ENCODE data around the gene PTGIS.
"Not testable (repeated sequence)": the region's sequence is repeated elsewhere in the genome, so short reads cannot be mapped to it uniquely, and the experiment has no call there.

Gene PTGIS

GRCh38 chr20:49567421-49568277 lies at the start of gene PTGIS:
Gene PTGIS (minus strand): TSS chr20:49568137. CDS start chr20:49568116, 21 bp downstream.
- H3K9me3 ChIP-seq (ENCODE audit: control insufficient read depth in 1 of 2, low read length in 2 of 2): no peaks in the 10 kb centered on the region
- peak within 1 kb of the TSS; percentile 32 for H3K27ac ChIP-seq (ENCODE audit: low read depth, low read length)
- H3K27me3 ChIP-seq (ENCODE audit: control insufficient read depth in 1 of 2, insufficient read depth in 2 of 2, low read length in 2 of 2): peaks cover 24 to 31% of the 10 kb centered on the region in 2 donors
- peaks cover 0 to 2% of the 10 kb centered on the region in 2 donors for H3K4me1 ChIP-seq (ENCODE audit: control insufficient read depth in 1 of 2, insufficient read depth in 2 of 2, low read length in 2 of 2)
- no peak within 1 kb of the TSS for H3K9ac ChIP-seq (ENCODE audit: low read depth in 1 of 2, low read length in 2 of 2)
- H3K36me3 ChIP-seq (ENCODE audit: control insufficient read depth in 1 of 2, insufficient read depth in 2 of 2, low read length in 2 of 2): no peaks in the 10 kb centered on the region
- peak within 1 kb of the TSS in 1 of 2 donors; percentile 32 for H3K4me3 ChIP-seq (ENCODE audit: low read depth in 1 of 2, low read length in 2 of 2)

GRCh38 chr20:49617394-49617793 lies 49.5 kb upstream of the PTGIS start:
- not testable (repeated sequence) for H3K27ac ChIP-seq (ENCODE audit: low read depth, low read length); H3K9me3 ChIP-seq (ENCODE audit: control insufficient read depth in 1 of 2, low read length in 2 of 2); H3K9ac ChIP-seq (ENCODE audit: low read depth in 1 of 2, low read length in 2 of 2); H3K27me3 ChIP-seq (ENCODE audit: control insufficient read depth in 1 of 2, insufficient read depth in 2 of 2, low read length in 2 of 2); H3K4me3 ChIP-seq (ENCODE audit: low read depth in 1 of 2, low read length in 2 of 2); H3K36me3 ChIP-seq (ENCODE audit: control insufficient read depth in 1 of 2, insufficient read depth in 2 of 2, low read length in 2 of 2)
- peaks cover 5 to 11% of the 10 kb centered on the region in 2 donors for H3K4me1 ChIP-seq (ENCODE audit: control insufficient read depth in 1 of 2, insufficient read depth in 2 of 2, low read length in 2 of 2)

- Histone ChIP-seq H3K4me3 (ENCODE audit: low read depth in 1 of 2, low read length in 2 of 2) (no peak overlapping the region), H3K9me3 (ENCODE audit: control insufficient read depth in 1 of 2, low read length in 2 of 2) (no peaks in the 10 kb centered on the region)
Observed at GRCh38 chr20:49616154-49617007, 48.4 kb upstream of the PTGIS start.

GRCh38 chr20:49615401-49616153 lies 47.6 kb upstream of the PTGIS start:
- H3K4me3 ChIP-seq (ENCODE audit: low read depth in 1 of 2, low read length in 2 of 2): no peak overlapping the region
- H3K36me3 ChIP-seq (ENCODE audit: control insufficient read depth in 1 of 2, insufficient read depth in 2 of 2, low read length in 2 of 2): no peaks in the 10 kb centered on the region
- H3K4me1 ChIP-seq (ENCODE audit: control insufficient read depth in 1 of 2, insufficient read depth in 2 of 2, low read length in 2 of 2): peaks cover 16 to 21% of the 10 kb centered on the region in 2 donors
- H3K27me3 ChIP-seq (ENCODE audit: control insufficient read depth in 1 of 2, insufficient read depth in 2 of 2, low read length in 2 of 2): no peaks in the 10 kb centered on the region
- H3K9me3 ChIP-seq (ENCODE audit: control insufficient read depth in 1 of 2, low read length in 2 of 2): no peaks in the 10 kb centered on the region
- no peak overlapping the region for H3K27ac ChIP-seq (ENCODE audit: low read depth, low read length)
- no peak overlapping the region for H3K9ac ChIP-seq (ENCODE audit: low read depth in 1 of 2, low read length in 2 of 2)

More at GRCh38 chr20:49616154-49617007, 48.4 kb upstream of the PTGIS start:
- H3K9ac ChIP-seq (ENCODE audit: low read depth in 1 of 2, low read length in 2 of 2): no peak overlapping the region
- no peak overlapping the region for H3K27ac ChIP-seq (ENCODE audit: low read depth, low read length)
- peaks cover 9 to 17% of the 10 kb centered on the region in 2 donors for H3K4me1 ChIP-seq (ENCODE audit: control insufficient read depth in 1 of 2, insufficient read depth in 2 of 2, low read length in 2 of 2)
- H3K27me3 ChIP-seq (ENCODE audit: control insufficient read depth in 1 of 2, insufficient read depth in 2 of 2, low read length in 2 of 2): no peaks in the 10 kb centered on the region
- H3K36me3 ChIP-seq (ENCODE audit: control insufficient read depth in 1 of 2, insufficient read depth in 2 of 2, low read length in 2 of 2): no peaks in the 10 kb centered on the region

- H3K36me3 ChIP-seq (ENCODE audit: control insufficient read depth in 1 of 2, insufficient read depth in 2 of 2, low read length in 2 of 2); H3K9ac ChIP-seq (ENCODE audit: low read depth in 1 of 2, low read length in 2 of 2); H3K27me3 ChIP-seq (ENCODE audit: control insufficient read depth in 1 of 2, insufficient read depth in 2 of 2, low read length in 2 of 2); H3K9me3 ChIP-seq (ENCODE audit: control insufficient read depth in 1 of 2, low read length in 2 of 2); H3K4me3 ChIP-seq (ENCODE audit: low read depth in 1 of 2, low read length in 2 of 2); H3K27ac ChIP-seq (ENCODE audit: low read depth, low read length): not testable (repeated sequence)
- peaks cover 15 to 22% of the 10 kb centered on the region in 2 donors for H3K4me1 ChIP-seq (ENCODE audit: control insufficient read depth in 1 of 2, insufficient read depth in 2 of 2, low read length in 2 of 2)
Observed at GRCh38 chr20:49615051-49615400, 47.1 kb upstream of the PTGIS start.

- Histone ChIP-seq H3K4me3 (ENCODE audit: low read depth in 1 of 2, low read length in 2 of 2) (no peak overlapping the region), H3K9ac (ENCODE audit: low read depth in 1 of 2, low read length in 2 of 2) (no peak overlapping the region), H3K36me3 (ENCODE audit: control insufficient read depth in 1 of 2, insufficient read depth in 2 of 2, low read length in 2 of 2) (no peaks in the 10 kb centered on the region), H3K27me3 (ENCODE audit: control insufficient read depth in 1 of 2, insufficient read depth in 2 of 2, low read length in 2 of 2) (no peaks in the 10 kb centered on the region), H3K27ac (ENCODE audit: low read depth, low read length) (no peak overlapping the region), H3K4me1 (ENCODE audit: control insufficient read depth in 1 of 2, insufficient read depth in 2 of 2, low read length in 2 of 2) (peaks cover 12 to 22% of the 10 kb centered on the region in 2 donors), H3K9me3 (ENCODE audit: control insufficient read depth in 1 of 2, low read length in 2 of 2) (no peaks in the 10 kb centered on the region)
Observed at GRCh38 chr20:49614338-49615050, 46.6 kb upstream of the PTGIS start.

- Histone ChIP-seq H3K27ac (ENCODE audit: low read depth, low read length) (no peak overlapping the region), H3K4me1 (ENCODE audit: control insufficient read depth in 1 of 2, insufficient read depth in 2 of 2, low read length in 2 of 2) (peaks cover 18 to 26% of the 10 kb centered on the region in 2 donors), H3K27me3 (ENCODE audit: control insufficient read depth in 1 of 2, insufficient read depth in 2 of 2, low read length in 2 of 2) (no peaks in the 10 kb centered on the region), H3K4me3 (ENCODE audit: low read depth in 1 of 2, low read length in 2 of 2) (no peak overlapping the region), H3K36me3 (ENCODE audit: control insufficient read depth in 1 of 2, insufficient read depth in 2 of 2, low read length in 2 of 2) (no peaks in the 10 kb centered on the region), H3K9me3 (ENCODE audit: control insufficient read depth in 1 of 2, low read length in 2 of 2) (no peaks in the 10 kb centered on the region), H3K9ac (ENCODE audit: low read depth in 1 of 2, low read length in 2 of 2) (no peak overlapping the region)
Observed at GRCh38 chr20:49612127-49612738, 44.3 kb upstream of the PTGIS start.

- H3K36me3 ChIP-seq (ENCODE audit: control insufficient read depth in 1 of 2, insufficient read depth in 2 of 2, low read length in 2 of 2); H3K27ac ChIP-seq (ENCODE audit: low read depth, low read length); H3K9me3 ChIP-seq (ENCODE audit: control insufficient read depth in 1 of 2, low read length in 2 of 2); H3K27me3 ChIP-seq (ENCODE audit: control insufficient read depth in 1 of 2, insufficient read depth in 2 of 2, low read length in 2 of 2): not testable (repeated sequence)
- Histone ChIP-seq H3K4me3 (ENCODE audit: low read depth in 1 of 2, low read length in 2 of 2) (peak overlapping the region; percentile 48 to 58), H3K9ac (ENCODE audit: low read depth in 1 of 2, low read length in 2 of 2) (peak overlapping the region in 1 of 2 donors; percentile 12), H3K4me1 (ENCODE audit: control insufficient read depth in 1 of 2, insufficient read depth in 2 of 2, low read length in 2 of 2) (peaks cover 18 to 26% of the 10 kb centered on the region in 2 donors)
Observed at GRCh38 chr20:49611539-49612126, 43.7 kb upstream of the PTGIS start.
